ENCODE data around the gene SP140. TPM values are rescaled to one million over a fixed set of nuclear protein-coding genes. Genes with fewer than 3 reads are reported as not detected.
"Not testable (repeated sequence)": the region's sequence is repeated elsewhere in the genome, so short reads cannot be mapped to it uniquely, and the experiment has no call there.

SP140 gene
- polyA plus RNA-seq (2013, experiment 1 of 2; ENCODE audit: insufficient read length): 0.42 TPM
- 0.32 TPM for polyA plus RNA-seq (2013, experiment 2 of 2; ENCODE audit: insufficient read length)

GRCh38 chr2:230225486-230225885 lies at the start of gene SP140:
Gene SP140, plus strand, starts transcription at chr2:230225736. Its CDS starts 109 bp downstream, at chr2:230225845.
- DNase-seq: no peak

GRCh38 chr2:230176996-230177395 lies 48.5 kb upstream of the SP140 start:
- no peak for DNase-seq

GRCh38 chr2:230178546-230179485 lies 46.7 kb upstream of the SP140 start:
- no peak for DNase-seq

- DNase-seq: no peak
Measured at GRCh38 chr2:230179907-230180306, 45.6 kb upstream of the SP140 start.

DNA sequence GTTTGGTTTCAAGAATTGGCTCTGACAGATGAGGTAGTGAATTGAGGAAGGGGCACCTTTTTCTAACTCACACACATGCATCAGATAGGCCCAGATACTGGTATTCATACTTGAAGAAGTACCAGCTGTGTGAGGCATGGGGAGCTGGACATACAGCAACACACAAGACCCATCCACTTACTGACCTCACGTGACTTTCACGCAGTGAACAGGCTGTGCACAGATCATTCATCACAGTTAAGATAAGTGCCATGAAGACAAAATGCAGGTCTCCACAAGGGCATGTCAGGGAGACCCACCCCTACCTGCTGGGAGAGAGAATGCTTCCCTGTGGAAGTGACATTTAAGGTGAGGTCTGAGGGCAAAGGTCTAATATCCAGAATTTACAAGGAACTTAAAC lies 44.3 kb upstream of the SP140 start:
- DNase-seq: no peak

- no peak for DNase-seq
Measured at GRCh38 chr2:230184727-230185578, 40.6 kb upstream of the SP140 start.

GRCh38 chr2:230202430-230203109 lies 23.0 kb upstream of the SP140 start:
- DNase-seq: no peak

- DNase-seq: no peak
Measured at GRCh38 chr2:230203110-230203676, 22.3 kb upstream of the SP140 start.

DNA sequence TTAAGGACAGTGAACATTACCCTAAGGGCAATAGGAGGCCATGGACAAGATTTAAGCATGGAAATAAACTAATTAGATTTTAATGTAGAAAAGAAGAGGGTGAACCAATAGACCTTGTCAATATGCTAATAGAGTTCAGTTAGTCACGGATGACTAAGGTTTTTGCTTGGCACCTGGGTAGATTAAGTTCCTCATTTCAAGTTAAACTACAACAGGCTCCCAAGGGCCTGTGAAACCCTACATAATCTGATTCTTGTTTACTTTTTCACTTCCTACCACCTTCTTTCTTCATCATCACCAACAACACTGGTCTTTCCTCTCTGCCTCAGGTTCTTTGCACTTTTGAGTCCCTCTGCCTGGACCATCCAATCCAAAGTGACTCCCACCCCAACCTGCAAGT lies 20.5 kb upstream of the SP140 start:
- DNase-seq: no peak

DNA sequence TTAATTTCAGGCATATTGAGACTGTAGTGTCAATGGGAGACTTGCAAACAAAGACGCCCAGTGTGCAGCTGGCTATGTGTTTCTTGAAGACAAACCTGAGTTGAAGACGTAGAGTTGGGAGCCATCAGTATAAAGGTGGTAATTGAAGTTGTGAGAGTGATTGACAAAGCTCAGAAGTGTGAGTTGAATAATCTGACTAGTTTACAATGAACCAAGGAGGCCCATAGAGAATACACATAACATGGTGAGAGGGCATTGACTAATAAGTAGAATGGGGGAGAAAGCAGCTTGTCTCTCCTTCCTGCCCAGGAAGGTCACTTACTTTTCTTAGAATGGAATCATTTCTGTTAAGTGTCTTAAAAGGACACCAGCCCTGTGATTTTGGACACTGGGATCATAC lies 19.8 kb upstream of the SP140 start:
- DNase-seq: no peak

GRCh38 chr2:230208576-230208975 lies 17.0 kb upstream of the SP140 start:
- no peak for DNase-seq

DNA sequence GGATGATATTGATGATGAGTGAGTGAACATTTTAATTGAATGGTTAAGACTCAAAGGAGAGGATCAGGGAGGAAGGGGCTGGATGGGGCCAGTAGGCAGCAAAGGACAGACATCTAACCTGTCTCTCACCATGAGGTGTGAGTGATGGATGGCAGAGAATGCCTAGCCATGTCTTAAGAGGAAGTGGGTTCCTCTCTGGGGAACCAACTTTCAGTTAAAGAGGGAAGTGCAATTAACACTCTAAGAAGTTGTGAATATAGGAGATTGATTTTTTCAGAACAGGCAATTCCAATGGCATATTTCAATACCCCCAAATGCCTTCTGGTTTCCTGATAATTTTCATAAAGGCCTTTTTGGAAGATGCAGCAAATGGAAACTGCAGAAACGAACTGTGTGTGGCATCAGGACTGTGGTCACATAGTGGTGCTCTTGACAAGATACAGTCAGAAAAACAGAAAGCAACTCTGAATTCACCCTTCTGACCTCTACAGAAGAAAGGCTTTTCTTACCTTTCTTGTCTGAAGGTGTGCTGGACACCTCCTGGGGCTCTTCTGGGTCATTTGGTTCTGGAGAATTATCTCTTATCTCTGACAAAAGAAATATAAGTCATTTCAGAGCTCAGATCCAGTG lies 16.0 kb upstream of the SP140 start:
- DNase-seq: no peak

DNA sequence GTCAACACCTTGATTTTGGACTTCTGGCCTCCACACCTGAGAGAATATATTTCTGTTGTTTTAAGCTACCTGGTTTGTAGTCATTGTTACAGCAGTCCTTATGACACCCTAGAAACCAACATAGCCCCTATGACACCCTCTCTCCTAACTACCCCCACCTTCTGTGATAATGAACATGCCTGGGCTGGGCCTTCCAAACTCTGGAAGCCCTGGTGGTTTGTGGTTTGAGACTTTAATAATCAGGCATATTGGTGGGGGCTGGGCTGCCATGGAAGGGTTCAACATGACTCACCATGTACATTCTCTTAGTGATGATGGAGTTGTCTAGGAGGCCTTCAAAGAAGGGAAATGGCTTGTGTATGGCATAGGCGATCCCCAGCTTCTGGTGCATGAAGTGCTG lies 9.0 kb upstream of the SP140 start:
- no peak for DNase-seq

GRCh38 chr2:230217424-230217823 lies 8.1 kb upstream of the SP140 start:
- DNase-seq: no peak

- no peak for DNase-seq
Measured at GRCh38 chr2:230218421-230218820, 7.1 kb upstream of the SP140 start.

DNA sequence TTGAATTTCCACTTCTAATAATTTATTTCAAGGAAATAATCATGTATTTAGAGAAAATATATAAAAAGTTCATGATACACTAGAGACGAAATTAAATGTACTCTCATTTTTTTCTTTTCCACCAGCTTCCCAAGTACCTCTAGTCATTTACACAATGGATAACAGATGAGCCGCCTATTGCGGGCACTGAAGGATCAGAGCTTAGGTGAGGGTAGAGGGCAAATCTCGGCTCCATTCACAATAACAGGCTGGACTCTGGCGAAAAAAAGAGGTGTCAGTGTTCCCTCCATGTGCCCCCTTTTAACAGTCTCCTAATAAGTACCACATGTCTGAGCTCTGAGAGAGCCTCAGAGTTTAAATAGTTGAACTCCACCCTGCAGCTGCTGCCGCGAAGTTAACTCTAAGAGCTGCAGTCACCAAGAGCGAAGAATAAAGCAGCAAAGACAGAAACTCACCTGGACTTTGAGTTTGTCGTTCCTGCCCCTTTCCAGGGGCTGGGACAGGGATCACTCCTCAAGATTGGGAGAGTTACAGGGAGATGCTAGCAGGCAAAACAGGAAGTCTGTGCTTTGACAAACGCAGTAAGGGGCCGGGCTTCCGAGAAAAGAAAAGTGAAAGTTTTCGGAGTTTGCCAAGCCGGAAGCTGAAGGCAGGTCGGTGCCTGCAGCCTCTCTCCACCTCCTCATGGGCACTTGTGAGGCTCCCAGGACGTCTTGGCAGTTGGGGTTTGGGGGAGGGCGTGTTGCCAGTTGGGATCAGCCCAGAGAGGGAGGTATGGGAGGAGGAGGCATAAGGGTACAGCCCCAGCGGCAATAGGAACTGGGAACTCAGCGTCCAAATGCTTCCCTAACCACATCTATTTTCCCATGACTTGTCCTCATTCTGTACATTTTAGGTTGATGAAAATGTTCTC lies 5.9 kb upstream of the SP140 start, which contains the start of gene SP110:
Gene SP110, minus strand, starts transcription at position 566 of the 913 bp plus-strand sequence. CDS start 3,057 bp downstream, outside the sequence.
- peak; percentile 81 for DNase-seq

DNA sequence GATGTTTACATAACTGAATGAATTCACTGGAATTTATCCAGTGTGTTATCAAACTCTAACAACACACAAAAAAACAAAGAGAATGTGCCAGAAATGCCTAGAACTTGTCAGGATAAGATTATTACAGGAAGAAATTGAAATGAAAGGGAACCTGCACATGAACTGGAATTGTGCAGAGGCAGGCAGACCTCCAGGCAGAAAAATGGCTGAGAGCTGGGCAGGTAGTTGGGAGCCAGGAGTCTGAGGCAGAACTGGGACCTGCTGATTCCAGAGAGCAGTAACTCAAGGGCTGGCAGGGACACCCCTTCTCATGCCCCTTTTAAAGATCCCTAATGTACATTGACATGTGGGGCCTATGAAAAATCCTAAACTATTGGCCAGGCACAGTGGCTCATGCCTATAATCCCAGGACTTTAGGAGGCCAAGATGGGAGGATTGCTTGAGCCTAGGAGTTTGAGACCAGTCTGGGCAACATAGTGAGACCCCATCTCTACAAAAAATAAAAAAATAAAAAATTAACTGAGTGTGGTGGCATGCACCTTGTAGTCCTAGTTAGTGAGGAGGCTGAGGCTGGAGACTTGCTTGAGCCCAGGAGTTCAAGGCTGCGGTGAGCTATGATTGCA lies 5.1 kb upstream of the SP140 start:
- DNase-seq: no peak

DNA sequence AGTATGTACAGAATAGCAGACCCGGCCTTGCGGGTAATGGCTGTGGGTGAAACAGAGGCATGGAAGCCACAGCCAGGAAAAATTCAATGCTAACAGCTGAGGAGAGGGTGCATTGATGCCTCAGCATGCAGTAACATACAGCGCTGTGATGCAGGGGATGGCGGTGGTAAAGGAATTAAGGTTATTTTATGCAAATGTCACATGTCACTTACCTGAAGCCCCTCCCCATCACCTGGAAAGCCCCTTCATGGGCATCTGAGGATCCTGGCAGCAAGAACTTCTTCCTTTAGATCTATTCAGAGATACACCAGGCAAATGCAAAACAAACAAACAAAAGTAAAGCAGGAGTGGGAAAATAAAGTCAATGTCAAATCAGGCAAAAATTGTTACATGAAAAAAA lies 4.0 kb upstream of the SP140 start:
- no peak for DNase-seq

DNA sequence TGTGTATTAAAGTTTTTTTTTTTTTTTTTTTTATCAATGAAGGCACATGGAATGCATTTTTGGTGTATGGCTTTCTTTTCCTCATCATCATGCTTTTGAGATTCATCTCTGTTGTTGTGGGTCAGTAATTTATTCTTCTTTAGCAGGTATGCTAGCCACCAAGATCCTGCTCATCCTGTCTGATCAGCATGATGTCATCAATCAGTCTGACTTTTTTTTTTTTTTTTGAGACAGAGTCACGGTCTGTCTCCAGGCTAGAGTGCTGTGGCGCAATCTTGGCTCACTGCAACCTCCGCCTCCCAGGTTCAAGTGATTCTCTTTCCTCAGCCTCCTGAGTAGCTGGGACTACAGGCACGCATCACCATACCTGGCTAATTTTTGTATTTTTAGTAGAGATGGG lies 2.7 kb upstream of the SP140 start:
- DNase-seq: not testable (repeated sequence)

DNA sequence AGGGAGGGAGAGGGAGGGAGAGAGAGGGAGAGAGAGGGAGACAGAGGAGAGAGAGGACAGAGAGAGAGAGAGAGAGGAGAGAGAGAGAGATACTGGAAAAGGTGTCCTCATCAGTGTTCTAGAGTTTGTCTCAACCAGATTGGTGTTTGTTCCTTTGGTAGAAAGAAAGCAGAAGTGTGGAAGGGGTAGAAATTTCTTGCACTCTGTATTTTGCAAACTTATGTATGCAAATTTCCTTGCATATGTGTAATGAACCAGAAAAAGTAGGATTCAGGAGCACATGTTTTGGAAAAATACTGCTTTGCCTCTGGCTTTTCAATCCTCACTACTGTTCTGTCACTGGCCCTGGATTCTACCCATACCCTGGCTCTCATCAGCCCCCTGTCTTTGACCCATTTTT lies 1.1 kb upstream of the SP140 start:
- DNase-seq: no peak
